DND-41 (cell line): Measurements from ENCODE around the gene TMEM87B.

ENCODE experiments used
- ATAC-seq: fragments of 200-7000 bp; cut with Tn5 transposase; 3 replicates; pipeline ENCODE4 v1.9.1; 2021; ENCODE audit warnings: low read depth; ENCODE audit not compliant: insufficient read depth
- DNase-seq: peaks from one replicate; pipeline ENCODE4 v3.0.0-alpha.2; 2020
- H2AFZ ChIP-seq: 2 replicates; pipeline ENCODE4 v1.6.0; 2012; ENCODE audit warnings: low read depth, low read length
- H3K27ac ChIP-seq: 2 replicates; pipeline ENCODE4 v1.5.1; 2012; ENCODE audit warnings: low read length, inconsistent platforms
- H3K27me3 ChIP-seq: fragments of 200-600 bp; sonication (generic); 2 replicates; pipeline ENCODE4 v1.6.0; 2012; ENCODE audit warnings: low read length, mild to moderate bottlenecking, inconsistent platforms; ENCODE audit not compliant: insufficient read depth, poor library complexity
- H3K36me3 ChIP-seq: 2 replicates; pipeline ENCODE4 v1.5.1; 2012; ENCODE audit warnings: low read length, inconsistent platforms; ENCODE audit not compliant: insufficient read depth
- H3K4me1 ChIP-seq: 2 replicates; pipeline ENCODE4 v1.5.1; 2012; ENCODE audit warnings: mild to moderate bottlenecking, low read length; ENCODE audit not compliant: insufficient read depth
- H3K4me2 ChIP-seq: 2 replicates; pipeline ENCODE4 v1.6.0; 2012; ENCODE audit warnings: mild to moderate bottlenecking, moderate library complexity, low read length, inconsistent platforms; ENCODE audit not compliant: insufficient read depth
- H3K4me3 ChIP-seq, 2 experiments: fragments of 200-600 bp in 1 of 2; shearing (Covaris generic) in 1 of 2; 2 replicates each; pipeline ENCODE4 v1.5.1; 2012 to 2016; ENCODE audit warnings: inconsistent platforms in 2 of 2, low read length in 2 of 2, mild to moderate bottlenecking in 2 of 2, low read depth in 1 of 2, moderate library complexity in 1 of 2
- H3K79me2 ChIP-seq: 2 replicates; pipeline ENCODE4 v1.6.0; 2012; ENCODE audit warnings: low read length, inconsistent platforms; ENCODE audit not compliant: insufficient read depth
- H3K9ac ChIP-seq: 2 replicates; pipeline ENCODE4 v1.6.0; 2012; ENCODE audit warnings: low read depth, mild to moderate bottlenecking, inconsistent platforms, low read length, moderate library complexity
- H3K9me3 ChIP-seq: 2 replicates; pipeline ENCODE4 v1.5.1; 2012; ENCODE audit warnings: low read length, moderate library complexity, mild to moderate bottlenecking, inconsistent platforms; ENCODE audit not compliant: insufficient read depth, severe bottlenecking
- H4K20me1 ChIP-seq: 2 replicates; pipeline ENCODE4 v1.6.0; 2012; ENCODE audit warnings: low read length; ENCODE audit not compliant: insufficient read depth
- CTCF ChIP-seq: IDR thresholded peaks from 2 replicates; pipeline ENCODE4 v1.5.1; 2012; ENCODE audit warnings: borderline replicate concordance, low read length, moderate library complexity, mild to moderate bottlenecking; ENCODE audit not compliant: poor library complexity, severe bottlenecking; ENCODE audit errors: extremely low read depth
- EZH2 ChIP-seq: IDR thresholded peaks from 3 replicates; pipeline ENCODE4 v1.6.1; 2012; ENCODE audit warnings: borderline replicate concordance, low read depth, mild to moderate bottlenecking, moderate library complexity, low read length, inconsistent platforms; ENCODE audit not compliant: severe bottlenecking

Gene TMEM87B

GRCh38 chr2:112155331-112156151, 100.5 kb downstream of the TMEM87B start:
- no peak overlapping the region for H3K4me3 ChIP-seq

GRCh38 chr2:112156152-112156986, 101.3 kb downstream of the TMEM87B start:
- DNase-seq (peak; percentile 40), ATAC-seq (peak; percentile 28; the same call in 1 of the 3 replicates)
- H3K9me3 ChIP-seq: no peaks in the 10 kb centered on the region
- H4K20me1 ChIP-seq: no peaks in the 10 kb centered on the region
- no peaks in the 10 kb centered on the region for H3K27me3 ChIP-seq
- TF ChIP-seq EZH2 (no peak), CTCF (no peak)
- H2AFZ ChIP-seq: no peak overlapping the region
- H3K27ac ChIP-seq: no peak overlapping the region
- no peaks in the 10 kb centered on the region for H3K79me2 ChIP-seq
- no peak overlapping the region for H3K4me2 ChIP-seq
- no peaks in the 10 kb centered on the region for H3K36me3 ChIP-seq
- H3K9ac ChIP-seq: no peak overlapping the region
- no peak overlapping the region for H3K4me3 ChIP-seq
- no peaks in the 10 kb centered on the region for H3K4me1 ChIP-seq

More at GRCh38 chr2:112155331-112156151, 100.5 kb downstream of the TMEM87B start:
- ATAC-seq (peak; percentile 57), DNase-seq (peak; percentile 48)
- H3K27ac ChIP-seq: no peak overlapping the region
- TF ChIP-seq EZH2 (no peak), CTCF (no peak)
- H3K27me3 ChIP-seq: no peaks in the 10 kb centered on the region
- H2AFZ ChIP-seq: no peak overlapping the region
- H4K20me1 ChIP-seq: no peaks in the 10 kb centered on the region
- no peak overlapping the region for H3K4me2 ChIP-seq
- no peaks in the 10 kb centered on the region for H3K4me1 ChIP-seq
- H3K9ac ChIP-seq: no peak overlapping the region
- H3K79me2 ChIP-seq: no peaks in the 10 kb centered on the region
- no peaks in the 10 kb centered on the region for H3K36me3 ChIP-seq
- no peaks in the 10 kb centered on the region for H3K9me3 ChIP-seq

- Histone ChIP-seq H3K27me3 (no peaks in the 10 kb centered on the region), H3K4me3 (no peak overlapping the region), H4K20me1 (no peaks in the 10 kb centered on the region), H3K9ac (no peak overlapping the region), H3K4me1 (no peaks in the 10 kb centered on the region), H3K36me3 (no peaks in the 10 kb centered on the region), H3K27ac (no peak overlapping the region), H3K4me2 (no peak overlapping the region), H2AFZ (no peak overlapping the region), H3K79me2 (no peaks in the 10 kb centered on the region), H3K9me3 (no peaks in the 10 kb centered on the region)
- TF ChIP-seq EZH2 (no peak), CTCF (no peak)
- DNase-seq (no peak), ATAC-seq (no peak)
Observed at GRCh38 chr2:112157472-112157871, 102.4 kb downstream of the TMEM87B start.
